ENCODE data around the gene ANXA1.

The ANXA1 gene

DNA sequence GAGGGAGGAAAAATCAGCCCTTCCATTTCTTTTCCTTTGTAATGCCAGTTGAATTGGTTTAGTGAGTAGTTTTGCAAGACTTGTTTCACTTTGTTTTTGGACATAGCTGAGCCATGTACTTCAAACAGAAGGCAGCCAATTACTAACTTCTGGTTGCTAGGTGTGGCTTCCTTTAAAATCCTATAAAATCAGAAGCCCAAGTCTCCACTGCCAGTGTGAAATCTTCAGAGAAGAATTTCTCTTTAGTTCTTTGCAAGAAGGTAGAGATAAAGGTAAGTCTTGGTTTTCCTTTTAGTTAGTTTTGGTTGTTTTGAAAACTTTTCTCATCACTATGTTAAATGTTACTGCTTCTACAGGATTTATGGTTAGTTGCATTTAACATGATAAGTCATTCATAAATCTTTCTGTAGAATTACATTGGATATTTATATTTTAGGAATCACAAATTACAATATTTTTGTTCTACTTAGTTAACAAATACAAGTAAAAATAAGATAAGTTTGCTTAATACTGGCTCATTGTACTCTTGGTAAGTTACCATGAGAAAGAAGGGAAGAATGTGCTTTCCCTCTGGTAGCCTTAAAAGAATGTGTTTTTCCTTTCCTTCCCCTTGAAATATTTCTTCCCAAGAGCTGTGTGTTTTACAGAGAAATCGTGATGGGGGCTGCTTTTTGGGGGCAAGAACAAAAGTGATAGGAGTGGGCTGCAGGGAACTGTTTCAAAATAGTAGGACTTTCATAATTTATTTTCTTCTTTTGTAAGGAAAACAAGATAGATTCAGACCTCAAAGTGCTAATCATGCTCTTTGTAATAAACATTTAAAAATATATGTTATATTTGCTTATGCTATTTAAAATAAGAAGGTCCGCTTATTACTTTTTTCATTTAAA lies at the start of gene ANXA1:
ANXA1 (plus strand) TSS at position 213 of the 890 bp plus-strand sequence. CDS start 6,671 bp downstream, outside the sequence.
- no peak for DNase-seq

DNA sequence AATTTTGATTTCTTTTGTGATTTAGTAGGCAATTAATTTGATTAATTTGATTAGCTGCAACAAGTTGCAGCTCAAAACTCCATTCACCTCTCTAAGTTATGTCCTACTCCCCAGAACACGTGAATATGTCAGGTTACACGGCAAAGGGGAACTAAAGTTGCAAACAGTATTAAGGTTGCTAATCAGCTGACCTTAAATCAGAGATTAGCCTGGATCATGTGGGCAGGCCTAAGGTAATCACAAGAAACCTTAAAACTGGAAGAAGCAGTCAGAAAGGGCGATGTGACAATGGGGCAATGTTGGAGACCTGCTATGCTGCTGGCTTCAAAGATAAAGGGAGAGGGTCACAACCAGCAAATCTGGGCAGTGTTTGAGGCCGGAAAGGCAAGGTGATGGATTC lies 47.3 kb upstream of the ANXA1 start:
- DNase-seq, result no peak

GRCh38 chr9:73104921-73105320 lies 46.7 kb upstream of the ANXA1 start:
- DNase-seq, result no peak

- DNase-seq, result peak; percentile 49
Measured at GRCh38 chr9:73107489-73108069, 44.1 kb upstream of the ANXA1 start.

DNA sequence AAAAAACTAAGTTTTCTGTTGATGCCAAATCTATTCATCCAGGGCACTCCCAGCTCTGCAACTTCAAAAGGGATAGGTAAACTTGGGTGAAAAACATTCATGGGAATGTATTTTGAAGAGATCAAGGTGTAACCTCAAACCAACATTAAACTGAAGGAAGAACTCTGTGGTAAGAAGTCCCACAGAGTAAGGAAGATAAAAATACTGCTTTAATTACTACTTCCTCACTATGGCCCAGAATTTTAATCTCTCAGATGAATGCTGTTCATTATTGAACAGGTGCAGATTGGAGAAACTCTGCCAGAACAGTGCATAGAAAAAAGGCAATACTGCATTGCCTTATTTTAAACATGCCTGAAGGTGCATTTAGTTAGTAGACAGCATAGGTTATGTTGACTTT lies 37.6 kb upstream of the ANXA1 start:
- no peak for DNase-seq

DNA sequence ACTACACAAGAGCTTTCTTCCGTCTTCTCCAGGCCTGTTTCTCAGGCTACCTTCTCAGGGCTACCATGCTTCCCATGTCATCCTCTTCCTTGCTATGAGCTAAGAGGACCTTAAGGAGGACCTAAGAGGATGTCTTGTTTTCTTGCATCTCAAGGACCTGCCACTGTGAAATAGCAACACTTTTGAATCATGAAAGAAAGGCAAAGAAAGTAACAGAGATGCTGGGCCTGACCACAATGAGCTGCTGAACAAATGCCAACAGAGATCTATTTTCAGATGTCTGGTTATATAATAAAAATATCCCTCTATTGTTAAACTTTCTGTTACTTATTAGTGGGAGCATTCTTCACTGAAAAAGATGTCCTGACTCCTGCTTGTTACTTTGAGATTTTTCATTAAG lies 36.7 kb upstream of the ANXA1 start:
- DNase-seq, result no peak

- no peak for DNase-seq
Measured at GRCh38 chr9:73116031-73116430, 35.6 kb upstream of the ANXA1 start.

- DNase-seq, result no peak
Measured at GRCh38 chr9:73116880-73117279, 34.8 kb upstream of the ANXA1 start.

GRCh38 chr9:73118286-73118685 lies 33.4 kb upstream of the ANXA1 start:
- no peak for DNase-seq

DNA sequence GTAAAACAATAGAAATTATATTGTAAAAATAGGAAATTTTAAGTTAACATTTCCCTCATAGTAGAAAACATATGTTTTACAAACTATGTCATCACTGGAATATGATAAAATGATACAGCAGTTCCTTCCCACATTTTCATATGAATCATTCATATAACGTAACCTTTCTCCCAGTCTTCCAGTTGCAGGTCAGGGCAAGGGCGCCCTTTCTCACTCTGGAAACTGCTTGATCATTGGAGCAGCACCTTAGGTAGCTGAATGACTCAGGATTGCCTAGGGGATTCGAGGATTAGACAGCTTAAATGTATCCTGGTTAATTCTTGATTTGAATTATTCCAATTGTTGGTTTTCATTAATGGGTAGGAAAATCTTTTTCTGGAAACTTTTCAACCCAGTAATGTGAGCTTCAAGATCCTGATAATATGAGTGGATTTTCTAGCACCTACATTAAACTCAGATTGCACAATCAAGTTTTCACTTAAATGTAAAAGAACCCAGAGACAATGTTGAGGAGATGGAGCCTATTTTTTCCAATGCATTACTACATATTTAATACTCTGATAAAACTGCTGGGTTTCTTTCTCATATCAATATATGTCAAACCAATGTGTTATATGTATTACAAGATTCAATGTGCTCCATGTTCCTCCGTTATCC lies 32.6 kb upstream of the ANXA1 start:
- no peak for DNase-seq

DNA sequence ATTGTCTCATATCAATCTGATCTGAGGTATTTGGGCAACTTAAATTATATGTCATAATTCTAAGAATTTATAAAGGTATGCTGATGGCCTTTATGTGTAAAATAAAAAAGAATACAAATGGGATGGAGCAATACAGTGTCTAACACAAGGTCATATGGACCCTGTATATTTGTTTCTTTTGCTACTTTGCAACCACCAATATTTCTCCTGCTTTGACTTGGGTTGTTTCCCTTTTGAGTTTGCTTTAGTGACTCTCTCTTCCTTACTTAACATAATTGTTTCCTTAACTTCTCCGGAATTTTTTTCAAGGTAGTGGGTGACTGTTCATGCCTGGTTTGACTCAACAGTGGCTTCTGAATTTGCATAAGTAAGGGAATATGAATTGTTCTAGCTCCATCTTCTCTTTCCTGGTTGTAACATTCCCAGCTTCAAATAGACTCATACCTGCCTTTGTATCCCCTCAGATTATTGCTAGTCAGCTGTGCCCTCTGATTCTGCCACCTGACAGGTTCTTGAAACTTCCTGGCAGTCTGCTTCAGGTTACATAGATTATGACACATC lies 30.2 kb upstream of the ANXA1 start:
- DNase-seq, result no peak

DNA sequence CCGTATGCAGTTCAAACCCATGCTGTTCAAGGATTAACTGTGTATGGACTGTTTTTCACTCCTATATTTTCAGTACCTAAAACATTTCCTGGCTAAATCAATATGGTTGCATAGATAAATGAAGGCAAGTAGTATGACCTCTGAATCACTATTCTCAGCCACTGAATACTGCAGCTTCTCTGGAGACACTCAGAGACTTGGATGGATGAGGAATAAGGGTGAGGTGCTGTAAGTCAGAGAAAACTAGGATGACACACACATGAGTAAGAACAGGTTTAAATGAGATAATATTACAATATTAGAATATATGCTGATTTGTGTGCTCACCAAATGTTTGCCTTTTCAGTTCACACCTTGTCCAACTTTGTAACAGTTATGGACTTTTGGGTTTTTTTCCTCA lies 26.0 kb upstream of the ANXA1 start:
- DNase-seq, result no peak

- no peak for DNase-seq
Measured at GRCh38 chr9:73129941-73130685, 21.6 kb upstream of the ANXA1 start.

DNA sequence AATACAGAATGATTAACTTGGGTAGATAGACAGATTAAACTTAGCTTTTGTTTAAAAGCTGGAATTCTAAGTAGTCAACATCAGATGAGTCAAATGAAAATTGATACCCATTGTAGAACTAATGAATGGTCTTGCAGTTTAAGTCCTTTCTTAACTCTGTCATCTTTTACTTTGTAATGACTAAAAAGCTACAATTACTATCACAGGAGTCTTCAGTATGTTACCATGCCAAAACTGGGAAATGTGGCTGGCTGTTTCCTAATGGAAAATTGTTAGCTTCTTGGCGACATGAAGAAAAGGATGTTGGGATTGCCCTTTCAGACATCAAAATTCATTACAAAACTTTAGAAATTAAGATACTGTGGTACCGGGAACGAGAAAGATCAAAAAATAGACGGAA lies 20.2 kb upstream of the ANXA1 start:
- no peak for DNase-seq

GRCh38 chr9:73132034-73132776 lies 19.5 kb upstream of the ANXA1 start:
- peak; percentile 92 for DNase-seq

- peak; percentile 23 for DNase-seq
Measured at GRCh38 chr9:73133022-73133651, 18.5 kb upstream of the ANXA1 start.

GRCh38 chr9:73133921-73134407 lies 17.7 kb upstream of the ANXA1 start:
- DNase-seq, result peak; percentile 11

- no peak for DNase-seq
Measured at GRCh38 chr9:73135394-73135793, 16.3 kb upstream of the ANXA1 start.

- peak; percentile 4 for DNase-seq
Measured at GRCh38 chr9:73137286-73137899, 14.3 kb upstream of the ANXA1 start.

GRCh38 chr9:73137914-73138313 lies 13.8 kb upstream of the ANXA1 start:
- no peak for DNase-seq

GRCh38 chr9:73138516-73138915 lies 13.1 kb upstream of the ANXA1 start:
- DNase-seq, result no peak

Measured in NCI-H1105 treated with DMSO at 0.1 percent for 48 hours (cell line).